HG03139 (cell line): Measurements from ENCODE around the gene RAB31.

ENCODE experiments used
- ATAC-seq: cut with Tn5 transposase; IDR thresholded peaks from one replicate; pipeline ENCODE4 v1.9.1; 2021; ENCODE audit not compliant: unreplicated experiment

Gene RAB31

DNA sequence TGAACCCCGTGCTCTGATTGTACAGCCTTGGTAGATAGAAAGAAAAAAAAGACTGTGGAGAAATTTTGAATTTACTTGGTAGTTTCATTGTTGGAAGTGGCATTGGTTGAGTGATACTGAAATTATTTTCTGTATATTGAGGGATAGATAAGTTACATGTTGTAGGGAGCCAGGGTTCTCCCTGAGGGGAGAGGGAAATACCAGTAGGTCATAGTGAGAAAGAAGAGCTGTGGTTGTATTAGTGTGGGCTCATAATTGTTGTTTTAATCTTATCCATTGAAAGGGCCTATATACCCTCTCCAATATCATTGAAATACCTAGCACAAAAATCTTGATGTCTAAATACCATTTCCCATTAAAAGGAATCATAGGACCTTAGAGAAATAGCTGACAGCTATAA is 16.9 kb upstream of the RAB31 start:
- no peak for ATAC-seq

DNA sequence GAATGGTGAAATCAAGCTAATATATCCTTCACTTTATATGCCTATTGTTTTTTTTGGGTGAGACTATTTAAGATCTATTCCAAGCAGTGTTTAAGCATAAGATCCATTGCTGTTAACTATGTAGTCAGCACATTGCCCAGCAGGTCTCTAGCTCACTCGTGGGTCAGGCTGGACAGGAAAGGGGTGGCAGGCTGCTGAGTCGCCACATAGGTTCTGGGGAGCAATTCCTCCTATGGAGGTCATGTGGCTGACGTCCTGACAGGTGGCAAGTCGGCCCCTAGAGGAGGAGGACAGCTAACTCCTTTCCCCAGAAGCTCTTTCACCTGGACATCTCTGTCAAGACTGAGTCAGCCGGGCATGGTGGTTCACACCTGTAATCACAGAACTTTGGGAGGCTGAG is 13.9 kb upstream of the RAB31 start:
- no peak for ATAC-seq

DNA sequence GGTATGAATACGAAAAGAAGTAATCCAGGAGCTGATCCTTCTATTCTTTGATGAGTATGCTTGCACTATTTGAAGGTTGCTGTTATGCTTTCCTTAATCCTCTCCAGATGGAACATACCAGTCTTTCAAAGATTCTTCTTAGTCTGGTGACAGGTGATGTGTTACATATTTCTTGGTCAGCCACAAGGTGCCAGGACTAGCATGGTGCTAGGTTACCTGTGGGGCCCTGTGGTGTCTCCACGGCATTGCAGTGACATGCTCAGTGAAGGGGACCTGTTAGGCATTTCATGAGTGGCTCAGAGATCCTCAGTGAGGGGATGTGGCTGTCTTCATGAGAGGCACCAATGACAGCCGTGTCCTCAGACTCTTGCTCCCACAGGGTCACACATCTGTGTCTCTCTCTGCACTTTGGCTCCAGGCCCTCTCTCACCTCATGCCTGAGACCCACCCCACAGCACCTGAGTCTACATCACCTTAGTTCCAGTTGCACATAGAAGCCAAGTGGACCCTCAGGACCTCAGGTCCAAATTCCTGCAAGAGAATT is 13.1 kb upstream of the RAB31 start:
- ATAC-seq, result no peak

DNA sequence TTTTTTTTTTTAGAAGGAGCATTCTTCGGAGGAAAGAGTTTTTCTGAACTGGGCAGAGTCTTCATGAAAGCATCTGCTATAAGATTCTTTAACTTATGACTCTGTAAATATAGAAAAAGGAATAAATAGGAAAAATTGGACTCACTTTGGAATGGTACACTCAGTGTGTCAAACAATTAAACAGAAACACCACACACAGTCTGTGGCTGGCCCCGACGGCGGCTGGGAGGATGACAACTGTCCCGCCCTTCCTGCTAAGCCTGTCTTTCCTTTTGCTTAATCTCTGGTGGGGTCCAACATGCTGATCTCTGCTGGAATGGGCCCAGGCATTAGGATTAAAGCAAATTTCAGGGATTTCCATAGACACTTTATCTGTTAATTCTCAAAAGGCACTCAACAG is 12.5 kb upstream of the RAB31 start:
- no peak for ATAC-seq

DNA sequence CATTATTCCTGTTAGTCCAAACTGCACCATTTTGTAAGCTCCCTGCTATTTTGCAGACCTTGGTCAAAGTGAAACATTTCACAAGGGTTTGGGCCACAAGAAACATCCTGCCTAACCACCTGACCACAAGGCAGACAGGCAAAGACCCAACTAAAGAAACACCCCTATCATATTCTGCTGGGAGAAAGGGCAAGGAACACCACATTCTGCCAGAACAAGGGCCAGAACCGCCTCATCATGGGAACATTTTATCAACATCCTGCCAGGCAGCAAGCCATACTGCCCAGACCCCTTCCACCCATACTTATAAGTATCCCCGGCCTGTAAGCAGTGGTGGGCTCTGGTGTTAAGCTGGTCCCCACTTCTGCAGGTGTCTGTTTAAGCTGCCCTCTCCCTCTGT is 12.0 kb upstream of the RAB31 start:
- ATAC-seq, result no peak

DNA sequence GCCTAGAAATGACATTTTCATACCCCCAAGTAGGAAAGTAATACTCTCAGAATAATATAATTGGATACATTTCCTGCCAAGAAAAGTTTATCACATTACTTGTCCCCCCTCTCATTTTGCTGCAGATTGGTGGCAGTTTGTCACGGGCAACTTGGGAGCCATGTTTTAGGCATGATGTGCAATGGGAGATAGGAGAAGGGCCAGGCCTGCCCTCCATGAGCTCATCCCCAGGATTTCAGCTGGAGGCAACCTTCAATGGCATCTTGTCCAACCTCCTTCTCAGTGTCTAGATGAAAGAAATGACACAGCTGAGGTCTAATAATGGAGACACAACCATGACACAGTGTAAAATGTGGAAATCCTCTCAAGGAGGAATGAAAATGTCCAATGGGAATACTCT is 11.4 kb upstream of the RAB31 start:
- no peak for ATAC-seq

DNA sequence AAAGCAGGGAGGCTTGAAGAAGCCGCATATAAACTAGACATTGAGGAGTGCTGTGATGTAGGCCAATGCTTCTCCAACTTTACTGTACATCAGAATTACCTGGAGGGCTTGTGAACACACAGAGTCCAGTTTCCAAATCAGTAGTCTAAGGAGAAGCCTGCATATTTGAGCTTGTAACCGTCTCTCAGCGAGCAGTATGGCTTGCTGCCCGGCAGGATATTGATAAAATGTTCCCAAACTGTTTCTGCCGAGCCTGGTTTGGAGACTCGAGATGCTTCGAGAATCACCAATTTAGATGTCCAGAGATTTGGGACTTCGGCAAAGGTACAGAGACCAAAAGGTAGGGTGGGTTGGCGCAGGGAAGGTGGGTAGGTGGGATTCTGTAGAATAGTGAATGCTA is 11.0 kb upstream of the RAB31 start:
- ATAC-seq, result no peak

DNA sequence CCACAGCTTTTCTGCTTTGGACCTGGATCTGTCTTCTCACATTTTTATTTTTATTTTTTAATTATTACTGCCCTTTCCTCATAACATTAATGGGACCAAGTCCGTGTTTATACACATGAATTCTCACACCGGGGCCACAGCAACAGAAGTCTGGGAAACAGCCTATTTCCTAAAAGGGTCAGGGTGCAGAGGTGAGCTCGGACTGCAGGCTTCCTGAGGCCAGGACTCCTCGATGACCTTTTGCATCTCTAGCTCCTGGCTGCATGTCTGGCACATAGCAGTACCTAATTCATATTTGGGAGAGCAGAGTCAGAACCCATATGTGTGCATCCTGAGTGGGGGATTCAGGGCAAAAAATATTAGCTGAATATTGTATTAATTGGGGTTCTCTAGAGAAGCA is 9.6 kb upstream of the RAB31 start:
- ATAC-seq, result no peak

DNA sequence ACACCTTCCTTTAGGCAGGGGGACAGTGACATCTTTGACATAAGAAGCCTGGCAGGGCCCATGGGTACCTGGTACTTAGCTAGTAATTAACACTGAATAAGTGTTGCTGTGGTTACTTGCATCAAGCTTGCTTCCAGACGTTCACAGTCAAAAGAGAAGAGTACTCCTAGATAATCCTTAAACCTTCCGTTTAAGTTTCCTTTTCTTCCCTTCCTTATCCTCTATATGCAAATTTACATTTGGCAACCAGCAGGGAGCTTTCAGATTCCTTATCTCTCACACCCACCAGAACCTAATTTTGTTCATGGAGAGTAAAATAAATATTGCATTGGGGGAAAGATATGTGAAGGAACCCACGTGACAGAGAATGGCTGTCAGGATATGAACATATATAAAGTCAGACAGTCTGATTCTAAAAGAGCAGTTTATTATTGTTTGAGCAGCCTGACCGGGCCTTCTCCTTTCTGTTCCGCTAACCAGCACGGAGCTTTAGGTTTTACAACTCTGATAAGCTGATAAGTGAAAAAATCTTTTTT is 7.8 kb upstream of the RAB31 start:
- ATAC-seq, result no peak

DNA sequence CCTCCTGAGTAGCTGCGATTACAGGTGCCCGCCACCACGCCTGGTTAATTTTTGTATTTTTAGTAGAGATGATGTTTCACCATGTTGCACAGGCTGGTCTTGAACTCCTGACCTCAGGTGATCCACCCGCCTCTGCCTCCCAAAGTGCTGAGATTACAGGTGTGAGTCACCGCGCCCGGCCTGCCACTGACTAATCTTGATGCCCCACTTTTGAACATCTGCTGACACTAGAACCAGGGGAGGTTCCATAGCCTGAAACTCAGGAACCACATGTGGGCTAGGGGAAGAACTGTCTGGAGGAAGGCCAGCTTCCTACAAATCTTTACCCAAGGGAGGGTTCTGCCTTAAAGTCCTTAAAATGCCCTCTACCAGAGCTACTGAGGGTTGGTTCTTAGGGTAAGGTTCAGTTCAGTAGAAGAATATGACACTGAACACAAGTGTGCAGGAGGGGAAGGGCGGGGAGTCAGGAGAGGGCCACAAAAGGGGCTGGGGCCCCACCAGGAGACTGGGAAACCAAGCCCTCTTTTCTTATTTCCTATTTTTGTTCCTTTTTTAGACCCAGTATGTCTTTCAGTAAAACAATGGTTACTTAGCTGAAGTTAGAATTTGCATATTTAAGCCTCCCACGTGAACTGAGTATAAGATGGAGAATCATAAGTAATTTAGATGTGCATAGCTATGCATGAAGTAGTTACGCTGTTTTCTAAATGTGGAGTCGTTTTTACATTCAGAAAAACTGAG is 6.3 kb upstream of the RAB31 start:
- no peak for ATAC-seq

DNA sequence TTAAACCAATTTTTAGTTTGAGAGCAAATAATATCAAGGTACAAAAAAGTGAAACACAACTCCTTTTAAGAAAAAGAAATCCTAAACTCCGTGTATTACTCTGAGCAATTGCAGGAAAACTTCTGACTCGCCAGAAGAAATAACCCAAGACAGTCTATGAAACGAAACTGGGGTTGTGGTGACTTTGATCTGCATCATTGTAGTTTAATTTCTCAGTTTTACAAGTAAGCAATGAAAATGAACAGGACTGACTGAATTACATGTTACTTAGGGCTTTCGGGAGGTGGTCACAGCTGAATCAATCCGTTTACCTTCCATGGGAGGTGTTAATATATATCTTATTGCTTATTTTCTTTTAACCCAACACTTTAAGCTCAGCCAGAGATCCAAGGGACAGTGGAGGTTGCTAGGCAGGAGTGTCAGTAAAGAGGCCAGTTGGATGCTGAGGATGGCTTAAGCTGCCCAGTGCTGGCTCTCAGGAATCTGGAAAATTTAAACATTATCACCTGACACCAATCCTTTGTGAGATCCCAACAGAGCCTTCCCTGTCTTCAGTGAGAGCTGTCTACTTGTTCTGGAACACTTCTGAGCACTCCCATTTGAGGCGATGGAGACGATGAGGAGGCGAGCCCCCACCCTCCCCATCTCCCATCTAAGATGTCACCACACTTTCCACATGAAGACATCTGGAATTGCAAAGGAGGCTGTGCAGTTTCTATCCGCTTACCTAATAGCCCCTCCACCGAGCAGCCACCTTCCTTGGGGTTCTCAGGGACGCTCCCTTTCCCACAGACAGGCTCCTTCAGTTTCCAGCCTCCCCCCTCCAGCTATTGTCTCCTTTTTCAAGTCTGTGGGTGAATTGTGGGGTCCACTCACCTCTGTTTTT is 3.6 kb upstream of the RAB31 start:
- no peak for ATAC-seq

DNA sequence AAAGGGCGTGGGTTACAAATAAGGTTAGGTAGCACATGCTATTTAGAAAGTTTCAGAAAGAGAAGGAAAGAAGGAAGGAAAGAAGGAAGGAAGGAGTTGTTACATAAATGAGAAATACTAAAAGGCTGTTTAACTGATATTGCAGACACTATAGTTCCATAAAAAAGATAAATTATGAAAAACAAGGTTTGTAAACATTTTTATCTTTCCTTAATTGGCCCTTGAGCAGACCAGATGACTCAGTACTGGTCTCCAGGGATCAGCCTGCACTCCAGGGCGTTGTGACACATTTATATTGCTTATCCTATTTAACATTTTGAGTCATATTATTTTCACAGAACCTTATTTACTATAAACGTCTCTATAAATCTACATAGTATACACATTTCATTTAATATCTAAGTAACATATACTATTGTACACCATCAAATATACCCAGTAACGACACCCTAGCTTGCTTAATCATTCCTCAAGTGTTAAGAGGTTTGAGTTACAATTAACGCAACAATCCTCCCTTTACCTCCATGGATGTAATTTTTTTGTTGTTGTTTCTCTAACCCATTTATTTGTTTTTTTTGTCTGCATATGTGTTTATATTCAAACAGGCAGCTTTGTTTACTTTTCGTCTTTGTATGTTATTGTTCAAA is 2.8 kb upstream of the RAB31 start:
- no peak for ATAC-seq

DNA sequence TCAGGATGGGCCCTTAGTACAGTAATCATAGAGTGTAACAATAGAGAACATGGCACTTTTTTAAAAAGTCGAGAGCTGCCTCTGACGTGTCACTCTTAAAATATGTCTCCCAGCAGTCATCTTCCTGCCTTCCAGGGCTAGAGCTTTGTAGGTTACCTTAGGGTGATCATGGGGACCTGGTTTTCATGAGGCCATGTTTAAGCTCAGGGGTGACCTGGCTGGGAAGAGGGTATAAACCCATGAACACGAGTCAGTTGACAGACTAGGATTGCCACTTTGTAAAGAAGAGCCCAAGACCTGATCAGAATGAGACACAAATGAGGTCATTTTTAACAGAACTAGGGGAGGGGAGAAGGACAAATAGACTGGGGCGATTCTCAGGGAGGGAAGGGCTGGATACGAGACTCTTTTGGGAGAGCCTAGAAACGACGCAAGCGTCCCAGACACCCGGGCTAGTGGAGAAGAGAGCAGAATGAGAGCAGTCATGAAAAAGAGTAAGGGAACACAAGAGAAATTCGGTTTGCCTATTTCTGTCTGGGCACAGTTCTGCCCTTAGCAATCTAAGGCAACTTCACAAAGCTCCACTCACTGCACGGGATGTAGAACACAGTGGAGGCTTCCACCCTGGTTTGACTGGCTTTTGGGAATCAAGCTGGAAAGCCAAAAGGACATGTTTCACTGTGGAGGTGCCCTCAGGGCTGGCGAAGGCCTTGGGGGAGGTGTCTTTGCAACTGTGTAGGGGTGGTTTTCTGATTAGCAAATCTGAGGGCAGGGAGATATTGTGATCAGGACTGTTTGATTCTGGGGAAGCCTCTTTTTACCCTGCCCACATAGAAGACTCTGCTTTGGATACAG is 1.8 kb upstream of the RAB31 start:
- no peak for ATAC-seq

DNA sequence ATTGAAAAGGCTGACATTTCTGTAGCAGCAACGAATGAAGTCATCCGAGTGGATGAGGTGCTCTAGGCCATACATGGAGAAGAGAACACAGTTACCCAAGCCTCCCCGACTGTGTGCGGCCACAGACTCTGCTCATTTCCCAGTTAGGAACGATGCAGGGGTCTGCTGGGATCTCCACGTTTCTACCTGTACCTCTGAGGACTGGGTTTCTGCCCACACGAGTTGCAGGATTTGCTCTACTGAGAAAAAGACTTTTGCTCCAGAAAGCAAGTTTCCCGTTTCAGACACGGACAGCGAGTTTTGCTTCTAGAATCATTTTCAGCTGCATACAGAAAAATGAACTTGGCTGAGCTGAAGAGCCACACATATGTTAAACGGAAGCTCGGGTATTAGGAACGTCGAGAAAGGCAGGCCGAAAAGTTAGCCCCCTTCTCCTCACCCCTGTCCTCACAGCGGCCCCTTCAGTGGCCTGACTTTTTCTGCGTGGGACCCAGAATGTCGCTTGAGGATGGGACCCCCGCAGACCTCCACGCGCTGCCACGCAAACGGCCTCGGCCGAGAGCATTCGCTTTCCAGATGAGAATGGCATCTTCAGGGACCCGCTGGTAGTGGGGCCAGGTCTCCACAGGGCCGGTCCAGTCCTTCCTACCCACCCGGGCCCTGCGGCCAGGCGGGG is 582 bp upstream of the RAB31 start:
- ATAC-seq, result no peak

DNA sequence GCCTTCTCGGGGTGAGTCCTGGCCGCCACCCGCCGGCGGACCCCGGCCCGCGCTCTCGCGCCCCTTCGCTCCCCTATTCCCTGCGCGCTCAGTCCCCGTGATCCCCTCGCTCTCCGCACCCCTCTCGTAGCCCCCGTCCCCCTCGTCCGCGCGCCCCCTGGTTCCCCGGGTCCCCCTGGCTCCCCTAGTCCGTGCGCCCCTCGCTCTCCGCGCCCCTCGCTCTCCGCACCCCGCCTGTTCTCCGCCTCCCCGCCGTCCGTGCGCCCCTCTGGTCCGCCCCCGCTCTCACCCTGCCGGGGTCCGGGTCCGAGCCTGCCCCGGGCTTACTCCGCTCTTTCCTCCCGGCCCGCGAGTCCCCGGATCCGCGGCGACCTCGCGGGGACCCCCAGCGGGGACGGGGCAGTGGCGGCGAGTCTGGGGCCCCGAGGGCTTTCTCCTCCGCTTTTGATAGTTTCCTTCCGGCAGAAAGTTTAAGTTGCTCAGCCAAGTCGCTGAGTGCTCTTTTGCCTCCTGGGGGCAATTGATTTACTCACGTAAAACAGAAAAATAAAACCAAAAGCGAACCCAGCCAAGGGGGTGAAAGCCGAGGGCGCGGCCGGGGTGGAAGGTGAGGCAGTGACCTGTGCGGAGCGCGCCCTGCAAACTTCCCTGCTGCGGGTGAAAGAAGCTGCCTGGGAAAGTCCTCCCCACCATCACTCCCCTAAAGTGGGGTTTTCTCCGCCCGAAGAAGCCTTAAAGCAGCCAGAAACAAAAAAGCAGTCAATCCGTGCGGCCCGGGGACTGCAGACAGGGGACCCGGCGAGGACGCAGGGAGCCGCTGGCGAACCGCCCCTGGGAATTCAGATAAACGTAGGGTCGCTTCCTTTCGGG is 568 bp downstream of the RAB31 start:
- ATAC-seq, result no peak

DNA sequence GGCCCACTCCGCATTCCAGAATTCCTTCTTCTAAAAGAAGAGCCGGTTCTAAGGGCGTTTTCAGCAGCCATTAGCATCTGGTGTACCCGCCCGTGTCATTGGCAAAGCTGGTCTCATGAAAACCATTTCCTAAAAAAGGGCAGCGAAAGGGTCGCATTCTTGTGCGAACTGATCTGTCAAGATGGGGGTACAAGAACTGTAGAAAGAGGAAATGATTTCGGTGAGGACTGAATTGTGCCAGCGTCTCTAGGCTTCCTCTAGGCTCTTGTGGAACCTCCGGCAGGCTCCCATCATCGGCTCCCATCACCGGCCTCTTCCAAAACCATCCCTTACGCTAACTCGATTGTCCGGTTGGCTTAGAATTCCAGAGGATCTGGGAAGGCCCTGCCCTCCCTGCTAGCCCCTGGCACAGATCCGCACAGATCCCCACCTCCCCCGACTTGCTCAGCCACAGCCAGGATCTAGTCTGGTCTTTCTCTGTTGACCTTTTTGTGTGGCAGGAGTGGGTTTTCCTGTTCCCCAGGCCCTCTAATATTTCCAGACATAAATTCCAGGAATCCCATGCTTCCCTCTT is 1.3 kb downstream of the RAB31 start:
- no peak for ATAC-seq

DNA sequence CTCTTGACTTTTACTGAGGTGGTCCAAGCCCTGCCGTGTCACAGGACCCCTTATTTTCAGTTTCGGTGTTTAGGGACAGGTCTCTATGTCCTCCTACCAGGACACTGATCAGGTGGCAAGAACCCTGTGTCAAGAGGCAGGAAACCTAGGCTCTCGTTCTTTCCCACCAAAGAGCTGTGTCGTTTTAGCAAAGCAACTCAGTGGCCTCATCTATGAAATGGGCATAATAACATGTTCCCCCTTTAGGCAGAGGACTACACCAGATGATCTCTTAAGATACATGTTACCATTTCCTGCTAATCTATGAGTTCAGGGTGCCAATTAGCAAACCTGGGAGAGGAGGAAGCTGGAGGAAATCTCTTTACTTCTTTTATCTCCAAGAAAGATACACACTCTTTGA is 1.9 kb downstream of the RAB31 start:
- ATAC-seq, result no peak

DNA sequence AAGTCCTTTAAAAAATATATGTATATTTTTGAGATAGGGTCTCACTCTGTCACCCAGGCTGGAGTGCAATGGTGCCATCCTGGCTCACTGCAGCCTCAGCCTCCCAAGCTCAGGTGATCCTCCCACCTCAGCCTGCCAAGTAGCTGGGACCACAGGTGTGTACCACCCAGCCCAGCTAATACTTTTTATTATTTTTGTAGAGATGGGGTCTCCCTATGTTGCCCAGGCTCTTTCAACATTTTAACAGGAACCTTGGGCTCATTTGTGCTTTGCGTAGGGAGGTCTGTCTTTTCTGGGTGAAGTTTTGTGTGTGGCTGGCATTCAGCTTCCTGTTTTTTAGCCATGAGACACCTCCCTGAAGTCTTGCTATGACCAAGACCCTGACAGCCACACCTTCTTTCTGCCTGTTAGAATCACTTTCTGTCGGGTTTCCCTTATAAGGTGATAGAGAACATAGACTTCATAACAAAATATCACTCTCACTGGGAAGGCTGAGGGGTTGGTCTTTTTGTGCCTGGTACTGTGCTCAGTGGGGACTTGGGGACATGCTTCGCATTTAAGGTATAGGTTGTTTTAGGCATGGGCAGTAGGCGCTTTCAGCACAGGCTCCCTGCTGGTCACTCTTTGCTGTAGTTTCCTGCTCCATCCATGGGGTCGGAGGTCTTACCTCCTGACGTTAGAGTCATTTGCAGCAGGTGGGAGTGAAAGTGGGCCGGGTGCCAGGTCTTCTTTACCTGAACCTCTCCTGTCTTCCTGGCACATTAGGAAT is 3.4 kb downstream of the RAB31 start:
- ATAC-seq, result no peak
